ENCODE results near the gene INTS11.

INTS11 gene

GRCh38 chr1:1342584-1343115 is 18.2 kb upstream of the INTS11 start:
- no peak for DNase-seq

DNA sequence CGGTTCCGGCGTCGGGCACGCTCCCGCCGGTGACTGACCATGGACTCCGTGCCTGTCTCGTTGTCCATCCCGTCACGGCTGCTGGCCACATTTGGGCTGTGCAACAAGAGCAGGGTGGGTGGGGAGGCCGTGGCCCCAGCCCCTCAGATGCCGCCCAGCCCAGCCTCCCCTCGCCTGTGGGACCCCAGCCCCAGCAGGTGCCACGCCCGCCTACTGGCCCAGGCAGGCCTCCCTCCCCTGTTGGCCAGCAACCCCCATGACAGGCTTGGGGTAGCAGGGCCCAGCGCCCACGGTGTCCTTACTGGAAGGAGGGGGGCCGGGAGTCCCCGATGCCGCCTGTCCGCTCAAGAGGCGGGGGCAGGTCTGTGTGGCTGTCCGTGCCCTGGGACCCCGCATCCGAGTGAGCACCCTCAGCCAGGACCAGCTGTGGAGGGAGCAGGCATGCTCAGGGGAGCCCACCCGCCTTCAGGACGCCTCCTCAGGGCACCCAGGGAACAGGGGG is 17.7 kb upstream of the INTS11 start:
- DNase-seq, result no peak

DNA sequence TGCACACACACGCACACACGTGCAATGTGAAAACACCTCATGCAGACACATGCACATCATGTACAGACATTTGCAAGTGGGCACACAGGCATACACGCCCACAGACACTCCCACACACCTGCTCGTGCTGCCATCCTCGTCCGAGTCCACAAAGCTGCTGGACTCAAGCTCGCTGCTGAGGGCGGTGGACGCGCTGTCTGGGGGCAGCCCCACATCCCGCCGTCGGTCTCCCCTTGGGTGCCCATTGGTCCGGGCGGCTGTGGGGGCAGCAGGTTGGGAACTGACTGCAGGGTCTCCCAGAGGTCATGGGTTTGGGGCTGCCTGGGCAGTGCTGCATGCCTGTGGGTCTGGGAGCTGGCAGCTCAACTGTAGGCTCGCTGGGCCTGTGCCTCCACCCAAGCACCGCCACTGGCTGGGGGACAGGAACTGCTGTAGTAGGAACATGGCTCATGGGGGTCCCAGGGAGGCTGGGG is 17.1 kb upstream of the INTS11 start:
- no peak for DNase-seq

DNA sequence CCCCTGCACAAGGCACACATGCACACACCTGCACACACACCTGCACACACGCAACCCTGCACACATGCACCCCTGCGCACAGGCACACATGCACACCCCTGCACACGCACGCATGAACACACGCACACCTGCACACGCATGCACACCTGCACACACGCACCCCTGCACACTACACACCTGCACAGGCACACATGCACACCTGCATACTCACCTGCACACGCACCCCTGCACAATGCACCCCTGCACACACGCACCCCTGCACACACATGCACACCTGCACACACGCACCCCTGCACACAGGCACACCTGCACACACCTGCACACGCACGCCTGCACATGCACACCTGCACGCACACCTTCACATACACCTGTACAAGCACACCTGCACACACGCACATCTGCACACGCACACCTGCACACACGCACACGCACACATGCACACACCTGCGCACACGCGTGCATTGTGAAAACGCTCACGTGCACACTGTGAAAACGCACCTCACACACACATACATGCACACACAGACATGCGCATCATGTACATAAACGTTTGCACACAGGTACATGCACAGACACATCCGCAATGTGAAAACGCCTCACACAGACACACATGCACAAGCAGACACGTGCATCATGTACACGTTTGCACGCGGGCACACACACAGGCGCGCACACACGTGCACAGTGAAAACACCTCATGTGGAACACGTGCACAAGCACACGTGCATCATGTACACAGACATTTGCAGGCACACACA is 16.5 kb upstream of the INTS11 start:
- no peak for DNase-seq

DNA sequence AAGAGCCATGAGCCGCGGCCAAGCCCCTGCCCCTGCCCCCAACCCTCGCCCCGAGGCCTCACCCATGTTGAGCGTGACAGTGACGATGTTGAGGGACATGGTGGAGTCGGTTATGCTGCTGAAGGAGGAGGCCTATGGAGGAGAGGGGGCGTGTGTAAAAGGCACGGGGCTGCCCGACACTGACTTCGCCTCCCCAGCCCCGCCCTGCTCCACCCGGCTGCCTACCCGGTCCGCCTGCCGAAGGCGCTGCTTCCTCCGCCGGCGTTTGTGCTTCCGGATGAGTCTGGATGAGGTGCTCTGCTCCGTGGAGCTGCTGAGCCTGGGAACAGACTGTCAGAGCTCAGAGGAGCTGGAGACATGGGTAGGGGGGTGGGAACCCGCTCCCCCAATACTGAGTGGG is 15.7 kb upstream of the INTS11 start:
- DNase-seq, result no peak

GRCh38 chr1:1338278-1338677 is 13.8 kb upstream of the INTS11 start:
- no peak for DNase-seq

DNA sequence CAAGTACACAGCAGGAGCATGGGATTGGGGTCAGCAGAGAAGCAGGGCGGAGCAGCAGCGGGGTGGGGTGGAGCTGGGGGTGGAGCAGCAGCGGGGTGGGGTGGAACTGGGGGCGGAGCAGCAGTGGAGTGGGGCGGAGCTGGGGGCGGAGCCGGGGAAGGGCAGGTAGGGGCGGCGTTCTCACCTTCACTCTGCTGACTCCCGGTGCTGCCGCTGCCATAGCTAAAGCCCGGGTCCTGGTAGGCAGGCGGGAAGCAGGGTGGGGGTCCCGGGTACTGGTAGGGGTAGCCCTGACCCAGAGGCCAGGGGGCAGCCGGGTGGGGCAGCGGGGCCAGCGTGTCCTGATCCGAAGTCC is 13.3 kb upstream of the INTS11 start:
- DNase-seq, result no peak

DNA sequence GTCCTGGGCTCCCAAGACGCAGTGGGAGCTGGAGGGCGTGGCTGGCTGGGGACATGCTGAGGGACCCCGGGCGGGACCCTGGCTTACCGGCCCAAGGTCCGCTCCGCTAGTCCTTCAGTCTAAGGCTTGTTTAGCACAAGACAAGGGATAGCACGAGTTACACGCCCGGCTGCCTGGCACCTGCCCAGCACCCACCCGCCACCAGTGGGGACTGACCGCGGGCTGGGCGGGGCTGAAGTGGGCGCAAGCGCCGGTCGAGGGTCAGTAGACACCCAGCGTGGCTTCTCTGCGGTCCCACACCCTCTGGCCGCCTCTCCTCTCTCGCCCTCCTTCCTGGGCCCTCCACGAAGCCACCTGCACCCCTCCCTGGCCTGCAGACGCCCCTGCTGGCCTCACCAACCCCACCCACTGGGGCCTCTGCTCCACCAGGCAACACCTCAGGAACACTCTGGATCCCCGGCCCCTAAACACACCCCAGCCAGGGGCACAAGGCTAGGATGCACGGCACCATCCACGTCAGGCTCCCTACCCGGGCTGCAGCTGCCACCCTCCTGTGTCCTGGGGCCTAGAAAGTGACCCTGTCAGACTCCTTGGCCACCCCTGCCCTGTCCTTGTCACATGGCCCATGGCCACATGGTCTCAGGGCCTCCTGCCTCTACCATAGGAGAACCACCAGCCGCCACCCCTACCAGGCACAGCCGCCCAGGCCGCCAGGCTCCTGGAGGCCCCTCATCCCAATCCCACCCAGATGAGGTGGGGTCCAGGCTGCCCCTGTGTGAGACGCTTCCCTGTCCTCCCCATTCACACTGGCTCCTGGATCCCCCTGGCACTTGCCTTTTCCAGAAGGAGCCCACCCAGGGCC is 12.7 kb upstream of the INTS11 start:
- no peak for DNase-seq

DNA sequence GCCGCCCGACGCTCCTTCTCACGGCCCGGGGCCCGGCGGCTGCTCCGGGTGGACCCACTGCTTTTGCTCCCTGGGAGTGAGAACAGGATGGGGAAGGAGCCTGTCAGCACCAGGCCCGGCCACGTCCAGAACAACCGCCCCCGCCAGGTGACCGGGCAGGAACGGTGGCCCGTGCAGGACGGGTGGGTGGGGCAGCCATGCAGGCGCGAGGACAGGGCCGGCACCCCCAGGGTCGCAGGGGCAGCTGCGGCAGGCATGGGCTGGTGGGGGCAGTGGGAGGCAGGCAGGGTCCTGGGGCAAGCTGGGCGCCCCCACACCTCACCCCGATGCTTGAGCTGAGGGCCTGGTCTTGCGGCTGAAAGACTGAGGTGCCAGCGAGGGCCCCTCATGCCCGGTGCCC is 12.0 kb upstream of the INTS11 start:
- no peak for DNase-seq

- DNase-seq, result no peak
Measured at GRCh38 chr1:1335792-1336248, 11.4 kb upstream of the INTS11 start.

DNA sequence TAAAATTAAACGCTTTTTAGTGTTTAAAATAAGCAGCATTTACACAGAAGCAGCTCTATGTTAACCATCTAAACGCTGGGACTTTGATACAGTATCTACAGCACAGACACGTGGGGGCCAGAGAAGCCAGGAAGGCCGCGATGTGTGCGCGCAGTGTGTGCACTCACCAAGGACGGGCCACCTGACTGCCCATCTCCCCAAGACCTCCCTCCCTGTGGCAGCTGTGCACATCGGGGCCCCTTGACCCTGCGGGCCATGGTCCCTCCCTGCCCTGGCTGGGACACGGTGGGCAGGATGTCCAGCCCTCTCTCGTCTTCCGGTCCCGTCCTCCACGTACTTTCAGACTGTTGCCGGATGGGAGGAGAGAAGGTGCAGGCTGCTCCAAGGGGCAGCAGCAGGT is 10.8 kb upstream of the INTS11 start:
- DNase-seq, result no peak

DNA sequence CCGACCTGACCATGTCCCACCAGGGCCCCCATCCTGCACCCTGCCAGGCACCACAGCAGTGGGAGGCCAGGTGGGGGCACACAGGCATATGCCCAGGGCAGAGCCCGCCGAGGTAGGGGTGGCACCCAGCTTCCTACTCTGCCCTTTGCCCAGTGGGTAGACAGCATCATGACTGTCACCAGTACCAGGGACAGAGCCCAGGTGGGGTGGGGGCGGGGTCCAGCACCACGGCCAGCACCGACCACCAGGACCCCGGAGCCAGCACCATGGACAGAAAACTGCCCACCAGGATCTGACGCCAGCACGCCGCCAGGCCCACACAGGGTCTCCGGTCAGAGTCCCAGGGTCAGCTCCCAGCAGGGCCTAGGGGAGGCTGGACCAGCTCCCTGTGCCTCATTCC is 10.4 kb upstream of the INTS11 start:
- DNase-seq, result no peak

DNA sequence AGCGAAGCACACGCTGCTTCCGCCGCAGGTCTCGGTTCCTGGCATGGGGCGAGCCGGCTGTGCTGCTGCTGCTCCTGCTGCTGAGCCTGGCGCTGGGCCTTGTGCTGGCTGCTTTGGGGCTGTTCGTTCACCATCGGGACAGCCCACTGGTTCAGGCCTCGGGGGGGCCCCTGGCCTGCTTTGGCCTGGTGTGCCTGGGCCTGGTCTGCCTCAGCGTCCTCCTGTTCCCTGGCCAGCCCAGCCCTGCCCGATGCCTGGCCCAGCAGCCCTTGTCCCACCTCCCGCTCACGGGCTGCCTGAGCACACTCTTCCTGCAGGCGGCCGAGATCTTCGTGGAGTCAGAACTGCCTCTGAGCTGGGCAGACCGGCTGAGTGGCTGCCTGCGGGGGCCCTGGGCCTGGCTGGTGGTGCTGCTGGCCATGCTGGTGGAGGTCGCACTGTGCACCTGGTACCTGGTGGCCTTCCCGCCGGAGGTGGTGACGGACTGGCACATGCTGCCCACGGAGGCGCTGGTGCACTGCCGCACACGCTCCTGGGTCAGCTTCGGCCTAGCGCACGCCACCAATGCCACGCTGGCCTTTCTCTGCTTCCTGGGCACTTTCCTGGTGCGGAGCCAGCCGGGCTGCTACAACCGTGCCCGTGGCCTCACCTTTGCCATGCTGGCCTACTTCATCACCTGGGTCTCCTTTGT is 9.2 kb upstream of the INTS11 start:
- no peak for DNase-seq

- DNase-seq, result no peak
Measured at GRCh38 chr1:1332774-1333480, 8.5 kb upstream of the INTS11 start.

- DNase-seq, result no peak
Measured at GRCh38 chr1:1332031-1332755, 7.7 kb upstream of the INTS11 start.

GRCh38 chr1:1331068-1331965 is 6.9 kb upstream of the INTS11 start, which contains the start of gene TAS1R3:
TAS1R3 (plus strand) TSS chr1:1331280; CDS start chr1:1331346, 66 bp downstream.
- no peak for DNase-seq

GRCh38 chr1:1330366-1331067 is 6.1 kb upstream of the INTS11 start:
- DNase-seq, result no peak

- DNase-seq, result no peak
Measured at GRCh38 chr1:1329304-1330210, 5.1 kb upstream of the INTS11 start.

GRCh38 chr1:1328254-1328653 is 3.8 kb upstream of the INTS11 start:
- DNase-seq, result no peak

All from NCI-H2081 treated with DMSO at 0.1 percent for 48 hours (cell line).